ENCODE measurements around the gene KATNAL2.
"Not testable (repeated sequence)": the region's sequence is repeated elsewhere in the genome, so short reads cannot be mapped to it uniquely, and the experiment has no call there.

KATNAL2 gene

GRCh38 chr18:46950064-46950656 is 32.8 kb downstream of the KATNAL2 start:
- H3K9ac ChIP-seq (ENCODE audit: low read length) = no peak overlapping the region
- H3K36me3 ChIP-seq (ENCODE audit: control insufficient read depth, insufficient read depth, low read length) = no peaks in the 10 kb centered on the region

GRCh38 chr18:46953195-46953594 is 35.8 kb downstream of the KATNAL2 start:
- Histone ChIP-seq H3K27ac (ENCODE audit: low read depth, low read length) (no peak overlapping the region), H3K4me3 (ENCODE audit: low read length) (no peak overlapping the region), H3K9ac (ENCODE audit: low read length) (no peak overlapping the region), H3K4me1 (ENCODE audit: control insufficient read depth, insufficient read depth, low read length) (no peaks in the 10 kb centered on the region), H3K27me3 (ENCODE audit: control insufficient read depth, insufficient read depth, low read length) (no peaks in the 10 kb centered on the region), H3K36me3 (ENCODE audit: control insufficient read depth, insufficient read depth, low read length) (no peaks in the 10 kb centered on the region)

More at GRCh38 chr18:46950064-46950656, 32.8 kb downstream of the KATNAL2 start:
- Histone ChIP-seq H3K27me3 (ENCODE audit: control insufficient read depth, insufficient read depth, low read length) (no peaks in the 10 kb centered on the region), H3K4me1 (ENCODE audit: control insufficient read depth, insufficient read depth, low read length) (no peaks in the 10 kb centered on the region), H3K4me3 (ENCODE audit: low read length) (no peak overlapping the region), H3K27ac (ENCODE audit: low read depth, low read length) (no peak overlapping the region)

GRCh38 chr18:46958209-46958608 is 40.8 kb downstream of the KATNAL2 start:
- H3K4me1 ChIP-seq (ENCODE audit: control insufficient read depth, insufficient read depth, low read length) = no peaks in the 10 kb centered on the region
- no peak overlapping the region for H3K4me3 ChIP-seq (ENCODE audit: low read length)
- no peaks in the 10 kb centered on the region for H3K27me3 ChIP-seq (ENCODE audit: control insufficient read depth, insufficient read depth, low read length)
- H3K27ac ChIP-seq (ENCODE audit: low read depth, low read length) = no peak overlapping the region
- no peaks in the 10 kb centered on the region for H3K36me3 ChIP-seq (ENCODE audit: control insufficient read depth, insufficient read depth, low read length)
- H3K9ac ChIP-seq (ENCODE audit: low read length) = no peak overlapping the region

- not testable (repeated sequence) for H3K27me3 ChIP-seq (ENCODE audit: control insufficient read depth, insufficient read depth, low read length); H3K4me3 ChIP-seq (ENCODE audit: low read length); H3K27ac ChIP-seq (ENCODE audit: low read depth, low read length)
Observed at GRCh38 chr18:46963656-46964578, 46.5 kb downstream of the KATNAL2 start.

GRCh38 chr18:46964579-46965293 is 47.3 kb downstream of the KATNAL2 start:
- not testable (repeated sequence) for H3K36me3 ChIP-seq (ENCODE audit: control insufficient read depth, insufficient read depth, low read length); H3K4me3 ChIP-seq (ENCODE audit: low read length); H3K27me3 ChIP-seq (ENCODE audit: control insufficient read depth, insufficient read depth, low read length); H3K9ac ChIP-seq (ENCODE audit: low read length); H3K27ac ChIP-seq (ENCODE audit: low read depth, low read length); H3K4me1 ChIP-seq (ENCODE audit: control insufficient read depth, insufficient read depth, low read length)

More at GRCh38 chr18:46963656-46964578, 46.5 kb downstream of the KATNAL2 start:
- not testable (repeated sequence) for H3K9ac ChIP-seq (ENCODE audit: low read length); H3K4me1 ChIP-seq (ENCODE audit: control insufficient read depth, insufficient read depth, low read length); H3K36me3 ChIP-seq (ENCODE audit: control insufficient read depth, insufficient read depth, low read length)

- H3K27me3 ChIP-seq (ENCODE audit: control insufficient read depth, insufficient read depth, low read length); H3K27ac ChIP-seq (ENCODE audit: low read depth, low read length); H3K36me3 ChIP-seq (ENCODE audit: control insufficient read depth, insufficient read depth, low read length); H3K9ac ChIP-seq (ENCODE audit: low read length); H3K4me1 ChIP-seq (ENCODE audit: control insufficient read depth, insufficient read depth, low read length); H3K4me3 ChIP-seq (ENCODE audit: low read length): not testable (repeated sequence)
Observed at GRCh38 chr18:46966266-46966665, 48.9 kb downstream of the KATNAL2 start.

- H3K9ac ChIP-seq (ENCODE audit: low read length); H3K27me3 ChIP-seq (ENCODE audit: control insufficient read depth, insufficient read depth, low read length); H3K4me1 ChIP-seq (ENCODE audit: control insufficient read depth, insufficient read depth, low read length); H3K36me3 ChIP-seq (ENCODE audit: control insufficient read depth, insufficient read depth, low read length); H3K27ac ChIP-seq (ENCODE audit: low read depth, low read length); H3K4me3 ChIP-seq (ENCODE audit: low read length): not testable (repeated sequence)
Observed at GRCh38 chr18:46969551-46969950, 52.1 kb downstream of the KATNAL2 start.

- not testable (repeated sequence) for H3K9ac ChIP-seq (ENCODE audit: low read length); H3K4me3 ChIP-seq (ENCODE audit: low read length); H3K27me3 ChIP-seq (ENCODE audit: control insufficient read depth, insufficient read depth, low read length); H3K27ac ChIP-seq (ENCODE audit: low read depth, low read length); H3K36me3 ChIP-seq (ENCODE audit: control insufficient read depth, insufficient read depth, low read length); H3K4me1 ChIP-seq (ENCODE audit: control insufficient read depth, insufficient read depth, low read length)
Observed at GRCh38 chr18:47019870-47020269, 102.5 kb downstream of the KATNAL2 start.

- H3K27me3 ChIP-seq (ENCODE audit: control insufficient read depth, insufficient read depth, low read length); H3K4me1 ChIP-seq (ENCODE audit: control insufficient read depth, insufficient read depth, low read length); H3K4me3 ChIP-seq (ENCODE audit: low read length); H3K9ac ChIP-seq (ENCODE audit: low read length); H3K27ac ChIP-seq (ENCODE audit: low read depth, low read length); H3K36me3 ChIP-seq (ENCODE audit: control insufficient read depth, insufficient read depth, low read length): not testable (repeated sequence)
Observed at GRCh38 chr18:47020757-47021156, 103.4 kb downstream of the KATNAL2 start.

GRCh38 chr18:47022821-47023220 is 105.4 kb downstream of the KATNAL2 start:
- not testable (repeated sequence) for H3K4me1 ChIP-seq (ENCODE audit: control insufficient read depth, insufficient read depth, low read length); H3K27ac ChIP-seq (ENCODE audit: low read depth, low read length); H3K4me3 ChIP-seq (ENCODE audit: low read length); H3K36me3 ChIP-seq (ENCODE audit: control insufficient read depth, insufficient read depth, low read length); H3K27me3 ChIP-seq (ENCODE audit: control insufficient read depth, insufficient read depth, low read length); H3K9ac ChIP-seq (ENCODE audit: low read length)

- not testable (repeated sequence) for H3K36me3 ChIP-seq (ENCODE audit: control insufficient read depth, insufficient read depth, low read length); H3K9ac ChIP-seq (ENCODE audit: low read length); H3K27ac ChIP-seq (ENCODE audit: low read depth, low read length); H3K4me3 ChIP-seq (ENCODE audit: low read length); H3K27me3 ChIP-seq (ENCODE audit: control insufficient read depth, insufficient read depth, low read length); H3K4me1 ChIP-seq (ENCODE audit: control insufficient read depth, insufficient read depth, low read length)
Observed at GRCh38 chr18:47023769-47024465, 106.5 kb downstream of the KATNAL2 start.

- not testable (repeated sequence) for H3K27me3 ChIP-seq (ENCODE audit: control insufficient read depth, insufficient read depth, low read length); H3K36me3 ChIP-seq (ENCODE audit: control insufficient read depth, insufficient read depth, low read length); H3K9ac ChIP-seq (ENCODE audit: low read length); H3K4me1 ChIP-seq (ENCODE audit: control insufficient read depth, insufficient read depth, low read length); H3K4me3 ChIP-seq (ENCODE audit: low read length); H3K27ac ChIP-seq (ENCODE audit: low read depth, low read length)
Observed at GRCh38 chr18:47025557-47026174, 108.3 kb downstream of the KATNAL2 start.

Data from rectal smooth muscle tissue (tissue), 1 donor.